Activated T-cell treated with anti-CD3 and anti-CD28 coated beads, Interleukin-2, amount 50 U/mL, for 24 hours (primary cell): Measurements from ENCODE around the gene LRFN2.

Experiments used
- DNase-seq: peaks from one replicate; pipeline ENCODE4 v3.0.0-alpha.2; 2020
- H3K27ac Mint-ChIP-seq: 2 replicates; pipeline ENCODE4 v1.8.0; 2020; ENCODE audit warnings: mild to moderate bottlenecking, mixed read lengths
- H3K27me3 Mint-ChIP-seq: 2 replicates; pipeline ENCODE4 v1.8.0; 2020; ENCODE audit warnings: mixed read lengths
- H3K36me3 Mint-ChIP-seq: 2 replicates; pipeline ENCODE4 v1.8.0; 2020; ENCODE audit warnings: low read depth, mixed read lengths
- H3K4me1 Mint-ChIP-seq: 2 replicates; pipeline ENCODE4 v1.8.0; 2020; ENCODE audit warnings: low read depth, mixed read lengths
- H3K4me3 Mint-ChIP-seq: 2 replicates; pipeline ENCODE4 v1.8.0; 2020; ENCODE audit warnings: mild to moderate bottlenecking, moderate library complexity, mixed read lengths
- H3K9me3 Mint-ChIP-seq: 2 replicates; pipeline ENCODE4 v1.8.0; 2020; ENCODE audit warnings: mixed read lengths

LRFN2 gene

DNA sequence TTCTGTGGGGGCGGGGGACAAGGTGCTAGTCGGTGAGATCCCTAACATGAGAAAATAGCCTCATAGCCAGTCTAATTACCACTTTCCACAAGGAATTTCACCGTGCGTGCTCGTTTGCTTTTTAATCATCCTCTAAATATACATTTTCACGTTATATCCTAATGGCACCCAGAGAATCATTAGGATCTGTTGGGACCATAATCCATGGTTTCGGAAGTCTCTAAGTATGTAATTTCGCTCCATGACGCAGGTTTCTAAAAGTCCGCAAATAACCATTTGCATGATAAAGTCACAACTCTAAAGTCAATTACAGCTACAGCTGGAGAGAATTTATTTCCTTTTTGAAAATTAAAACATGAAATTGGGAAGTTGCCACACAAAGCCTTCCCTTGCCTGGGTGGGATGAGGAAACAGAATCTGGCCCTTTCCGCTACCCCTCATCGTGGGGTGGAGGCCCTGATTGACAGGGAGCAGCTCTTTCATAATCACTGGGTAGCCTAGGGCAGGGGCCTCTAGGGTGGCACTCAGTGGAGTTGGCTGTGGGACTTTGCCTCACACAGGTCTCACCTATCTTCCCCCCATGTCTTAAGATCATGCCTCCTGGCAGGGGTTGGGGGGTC lies 81.9 kb downstream of the LRFN2 start:
- Mint-ChIP-seq H3K4me3 (no peak overlapping the region), H3K9me3 (no peaks in the 10 kb centered on the region), H3K27me3 (no peaks in the 10 kb centered on the region)

DNA sequence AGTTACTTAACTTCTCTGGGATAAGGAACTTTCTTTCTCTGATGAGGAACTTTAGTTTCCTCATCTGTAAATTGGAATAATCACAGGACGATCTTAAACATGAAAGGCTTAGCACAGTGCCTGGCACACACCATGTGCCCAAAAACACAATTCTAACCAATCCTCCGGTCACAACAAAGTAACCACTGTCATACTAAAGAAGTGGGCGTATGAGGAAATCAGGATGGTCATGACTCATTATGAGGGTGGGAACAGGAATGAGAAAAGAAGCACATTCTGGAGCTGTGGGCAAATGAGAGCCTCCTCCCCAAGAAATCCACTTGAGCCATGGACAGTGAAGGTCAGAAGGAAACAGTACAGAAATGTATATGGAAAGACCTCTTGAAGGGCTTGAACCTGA lies 82.9 kb downstream of the LRFN2 start:
- H3K9me3 Mint-ChIP-seq, result no peaks in the 10 kb centered on the region
- no peak for DNase-seq
- no peaks in the 10 kb centered on the region for H3K27me3 Mint-ChIP-seq
- no peak overlapping the region for H3K4me3 Mint-ChIP-seq
- H3K27ac Mint-ChIP-seq, result no peak overlapping the region
- H3K4me1 Mint-ChIP-seq, result no peaks in the 10 kb centered on the region
- H3K36me3 Mint-ChIP-seq, result no peaks in the 10 kb centered on the region

More for the DNA sequence above, 81.9 kb downstream of the LRFN2 start:
- no peak overlapping the region for H3K27ac Mint-ChIP-seq
- H3K36me3 Mint-ChIP-seq, result no peaks in the 10 kb centered on the region
- DNase-seq, result no peak
- no peaks in the 10 kb centered on the region for H3K4me1 Mint-ChIP-seq

DNA sequence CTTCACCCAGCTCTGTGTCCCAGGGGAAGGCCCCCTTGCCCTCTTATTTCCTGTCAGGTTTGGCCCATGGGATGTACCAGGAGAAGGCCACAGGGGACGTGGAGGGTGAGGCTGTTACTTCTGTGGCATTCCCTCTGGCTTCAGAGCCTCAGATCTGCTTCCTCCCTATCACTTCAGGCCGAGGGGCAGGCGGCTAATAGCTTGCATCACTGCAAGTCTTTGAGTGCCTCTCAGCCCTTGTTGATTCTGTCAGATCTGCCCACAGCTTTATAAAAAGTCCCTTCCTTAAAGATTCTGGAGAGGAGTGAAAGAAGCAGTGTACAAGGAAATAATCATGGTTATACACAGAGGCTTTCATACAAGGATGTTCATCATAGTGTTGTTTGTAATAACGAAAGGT lies 86.9 kb downstream of the LRFN2 start:
- H3K4me1 Mint-ChIP-seq, result no peaks in the 10 kb centered on the region
- no peaks in the 10 kb centered on the region for H3K9me3 Mint-ChIP-seq
- no peak overlapping the region for H3K27ac Mint-ChIP-seq
- no peak overlapping the region for H3K4me3 Mint-ChIP-seq
- no peaks in the 10 kb centered on the region for H3K36me3 Mint-ChIP-seq
- no peak for DNase-seq
- peaks cover 5% of the 10 kb centered on the region for H3K27me3 Mint-ChIP-seq

DNA sequence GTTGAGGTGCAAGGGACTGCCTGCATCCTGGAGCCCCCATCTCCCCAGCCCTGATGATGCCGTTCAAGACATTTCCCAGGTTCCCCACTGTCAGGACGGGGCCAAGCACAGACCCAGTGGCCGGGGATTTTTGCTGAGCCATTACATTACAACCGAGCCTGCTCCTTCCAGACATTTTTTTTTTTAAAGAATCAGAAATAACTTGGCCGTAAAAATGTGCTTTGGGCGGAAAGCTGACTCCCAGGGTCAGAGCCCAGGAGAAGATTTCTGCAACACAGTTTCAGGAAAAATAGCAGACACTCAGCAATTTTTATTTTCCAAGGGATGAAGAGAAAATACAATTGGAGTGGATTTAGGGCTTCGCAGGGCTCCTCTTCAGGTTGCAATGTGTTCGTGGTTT lies 87.9 kb downstream of the LRFN2 start:
- H3K27ac Mint-ChIP-seq, result no peak overlapping the region
- no peak overlapping the region for H3K4me3 Mint-ChIP-seq
- no peak for DNase-seq
- peaks cover 5% of the 10 kb centered on the region for H3K27me3 Mint-ChIP-seq
- H3K4me1 Mint-ChIP-seq, result no peaks in the 10 kb centered on the region
- no peaks in the 10 kb centered on the region for H3K9me3 Mint-ChIP-seq
- H3K36me3 Mint-ChIP-seq, result no peaks in the 10 kb centered on the region

DNA sequence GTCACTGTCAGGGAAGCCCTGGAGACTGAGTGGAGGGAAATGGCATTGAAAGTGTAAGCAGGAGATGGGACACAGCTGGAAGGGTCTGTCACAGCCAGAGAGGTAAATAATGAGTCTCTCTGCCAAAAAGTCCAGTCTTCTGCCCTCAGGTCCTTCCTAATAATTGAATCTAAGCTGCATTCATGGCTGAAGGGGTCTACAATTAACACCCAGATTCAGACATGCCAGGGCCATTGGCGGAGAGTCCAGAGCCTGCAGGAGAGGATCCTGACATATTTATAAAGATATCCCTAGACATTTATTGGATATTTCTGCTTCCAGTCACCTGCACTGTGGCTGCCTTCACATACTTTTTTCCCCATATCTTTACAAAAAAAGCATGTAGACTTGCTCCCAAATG lies 89.0 kb downstream of the LRFN2 start:
- no peaks in the 10 kb centered on the region for H3K9me3 Mint-ChIP-seq
- no peak overlapping the region for H3K4me3 Mint-ChIP-seq
- no peaks in the 10 kb centered on the region for H3K36me3 Mint-ChIP-seq
- H3K4me1 Mint-ChIP-seq, result no peaks in the 10 kb centered on the region
- H3K27me3 Mint-ChIP-seq, result peaks cover 8% of the 10 kb centered on the region
- no peak overlapping the region for H3K27ac Mint-ChIP-seq
- no peak for DNase-seq

DNA sequence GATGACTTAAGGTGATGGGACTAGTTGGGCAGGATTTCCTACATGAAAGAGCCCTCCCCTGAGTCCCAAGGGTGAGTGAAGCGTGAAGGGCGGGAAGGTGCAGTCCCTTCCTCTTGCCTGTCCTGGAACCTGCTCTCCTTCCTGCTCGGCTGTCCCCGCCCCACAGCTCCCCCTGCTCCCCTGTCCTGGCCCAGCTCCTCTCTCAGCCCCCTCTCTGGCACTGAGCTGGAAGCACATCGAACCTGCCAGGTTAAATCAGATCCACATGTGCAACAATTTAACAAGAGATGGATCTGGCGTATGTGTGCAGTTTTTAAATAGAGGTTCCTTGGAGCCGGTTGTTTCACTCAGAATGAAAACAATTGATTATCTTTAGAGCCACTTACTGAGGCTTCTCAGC lies 95.0 kb downstream of the LRFN2 start:
- Mint-ChIP-seq H3K27me3 (peaks cover 4% of the 10 kb centered on the region), H3K4me3 (no peak overlapping the region), H3K4me1 (no peaks in the 10 kb centered on the region), H3K36me3 (no peaks in the 10 kb centered on the region), H3K9me3 (no peaks in the 10 kb centered on the region), H3K27ac (no peak overlapping the region)
- no peak for DNase-seq

DNA sequence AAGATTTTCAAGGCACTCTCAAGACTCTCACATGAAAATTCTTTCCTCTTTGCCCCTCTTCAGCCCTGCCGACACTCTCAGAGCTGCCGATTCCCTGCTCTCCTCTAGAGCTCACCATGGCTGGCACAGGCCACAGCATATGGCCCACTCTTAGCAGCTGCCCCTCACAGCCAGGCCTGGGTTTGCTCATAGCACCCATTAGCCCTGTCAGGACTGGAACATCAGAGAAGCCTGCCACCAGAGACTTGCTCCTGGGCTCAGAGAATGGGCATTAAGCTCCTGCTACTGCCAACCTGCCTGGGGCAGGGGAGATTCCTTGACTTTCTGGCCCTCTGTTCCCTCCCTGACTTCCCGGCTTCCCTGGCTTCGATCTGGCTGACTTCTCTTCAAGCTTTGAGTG lies 96.7 kb downstream of the LRFN2 start:
- no peak overlapping the region for H3K4me3 Mint-ChIP-seq
- peaks cover 4% of the 10 kb centered on the region for H3K27me3 Mint-ChIP-seq
- H3K4me1 Mint-ChIP-seq, result no peaks in the 10 kb centered on the region
- no peak overlapping the region for H3K27ac Mint-ChIP-seq
- no peak for DNase-seq
- H3K9me3 Mint-ChIP-seq, result no peaks in the 10 kb centered on the region
- H3K36me3 Mint-ChIP-seq, result no peaks in the 10 kb centered on the region

DNA sequence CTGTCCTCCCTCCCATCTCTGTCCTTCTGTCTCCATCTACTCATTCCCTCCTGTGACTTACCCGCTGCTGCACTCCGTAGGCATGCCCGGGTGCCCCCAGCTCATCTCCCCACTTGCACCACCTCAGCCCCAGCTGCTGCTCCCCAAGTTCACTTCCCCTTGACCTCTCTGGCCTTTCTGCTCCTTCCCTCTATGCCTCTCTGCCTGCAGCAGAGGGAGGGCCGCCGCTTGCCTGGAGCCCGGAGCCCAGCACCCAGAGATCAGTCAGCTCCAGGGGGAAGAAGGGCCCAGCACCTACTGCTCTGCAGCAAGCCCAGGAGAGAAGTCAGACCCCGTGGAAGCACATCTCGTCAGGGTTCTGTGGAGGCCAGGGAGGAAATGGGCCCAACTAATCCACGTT lies 97.4 kb downstream of the LRFN2 start:
- no peaks in the 10 kb centered on the region for H3K36me3 Mint-ChIP-seq
- no peak overlapping the region for H3K4me3 Mint-ChIP-seq
- DNase-seq, result no peak
- H3K9me3 Mint-ChIP-seq, result no peaks in the 10 kb centered on the region
- H3K27ac Mint-ChIP-seq, result no peak overlapping the region
- H3K4me1 Mint-ChIP-seq, result no peaks in the 10 kb centered on the region
- peaks cover 4% of the 10 kb centered on the region for H3K27me3 Mint-ChIP-seq

DNA sequence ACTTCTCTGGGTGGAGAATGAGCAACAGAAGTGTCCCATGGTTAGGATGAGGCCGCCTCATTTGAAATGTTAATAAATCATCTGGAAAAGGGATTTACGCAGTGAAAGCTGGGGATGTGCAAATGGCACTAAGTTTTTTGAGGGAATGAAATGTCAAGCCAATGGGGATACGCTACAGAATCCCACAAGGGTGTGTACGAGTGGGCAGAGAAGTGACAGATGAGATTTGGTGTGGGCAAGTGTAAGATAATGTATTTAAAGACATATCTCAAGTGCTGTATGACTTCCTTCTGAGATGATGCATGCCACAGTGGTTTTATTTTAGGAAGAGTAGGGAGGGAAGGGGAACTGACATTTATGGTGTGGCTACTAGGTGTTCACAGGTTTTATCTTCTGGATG lies 100.6 kb downstream of the LRFN2 start:
- Mint-ChIP-seq H3K4me1 (peaks cover 2% of the 10 kb centered on the region), H3K27ac (no peak overlapping the region), H3K27me3 (no peaks in the 10 kb centered on the region)

DNA sequence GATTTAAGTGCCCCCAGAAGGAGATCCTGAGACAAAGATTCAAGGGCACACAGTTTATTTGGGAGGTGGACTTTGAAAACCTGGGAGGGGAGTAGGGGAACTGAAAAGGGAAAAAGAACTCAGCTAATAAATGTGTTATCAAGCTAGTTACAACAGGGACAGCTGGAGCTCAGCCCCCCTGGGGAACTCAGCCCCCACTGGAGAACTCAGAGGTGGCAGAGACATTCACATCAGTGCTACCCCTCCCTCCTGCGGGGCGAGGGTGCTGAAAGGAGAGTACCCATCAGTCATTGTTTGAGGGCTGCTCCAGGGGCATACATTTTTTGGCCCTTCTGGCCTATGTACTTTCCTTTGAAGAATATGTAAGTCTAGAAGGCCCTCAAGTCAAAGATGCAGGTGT lies 101.4 kb downstream of the LRFN2 start:
- H3K4me3 Mint-ChIP-seq, result no peak overlapping the region
- no peak overlapping the region for H3K27ac Mint-ChIP-seq
- no peaks in the 10 kb centered on the region for H3K27me3 Mint-ChIP-seq

More for the DNA sequence above, 100.6 kb downstream of the LRFN2 start:
- DNase-seq, result no peak
- Mint-ChIP-seq H3K4me3 (no peak overlapping the region), H3K36me3 (no peaks in the 10 kb centered on the region), H3K9me3 (no peaks in the 10 kb centered on the region)

DNA sequence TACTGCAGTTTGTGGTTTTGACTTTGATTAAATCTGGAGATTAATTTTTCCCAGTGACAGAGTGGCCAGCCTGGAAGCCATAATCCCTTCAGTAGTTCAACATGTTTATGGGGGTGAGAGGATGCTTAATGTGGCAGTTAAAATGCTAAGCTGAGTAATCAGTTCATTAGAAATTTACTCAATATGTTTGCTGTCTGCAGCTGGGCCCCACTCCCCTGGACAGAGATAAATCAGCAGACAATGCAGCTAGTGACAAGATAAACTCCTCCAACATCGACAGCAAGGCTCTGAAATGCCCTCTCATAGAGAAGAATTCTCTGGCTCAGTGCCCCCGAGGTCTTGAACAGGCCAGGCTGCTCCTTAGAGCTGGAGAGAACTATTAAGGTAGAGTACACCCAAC lies 101.9 kb downstream of the LRFN2 start:
- H3K4me1 Mint-ChIP-seq, result peaks cover 2% of the 10 kb centered on the region
- H3K27me3 Mint-ChIP-seq, result no peaks in the 10 kb centered on the region
- H3K9me3 Mint-ChIP-seq, result no peaks in the 10 kb centered on the region
- DNase-seq, result no peak
- no peaks in the 10 kb centered on the region for H3K36me3 Mint-ChIP-seq
- H3K4me3 Mint-ChIP-seq, result no peak overlapping the region
- no peak overlapping the region for H3K27ac Mint-ChIP-seq

More for the DNA sequence above, 101.4 kb downstream of the LRFN2 start:
- no peak for DNase-seq
- Mint-ChIP-seq H3K4me1 (peaks cover 2% of the 10 kb centered on the region), H3K9me3 (no peaks in the 10 kb centered on the region), H3K36me3 (no peaks in the 10 kb centered on the region)

DNA sequence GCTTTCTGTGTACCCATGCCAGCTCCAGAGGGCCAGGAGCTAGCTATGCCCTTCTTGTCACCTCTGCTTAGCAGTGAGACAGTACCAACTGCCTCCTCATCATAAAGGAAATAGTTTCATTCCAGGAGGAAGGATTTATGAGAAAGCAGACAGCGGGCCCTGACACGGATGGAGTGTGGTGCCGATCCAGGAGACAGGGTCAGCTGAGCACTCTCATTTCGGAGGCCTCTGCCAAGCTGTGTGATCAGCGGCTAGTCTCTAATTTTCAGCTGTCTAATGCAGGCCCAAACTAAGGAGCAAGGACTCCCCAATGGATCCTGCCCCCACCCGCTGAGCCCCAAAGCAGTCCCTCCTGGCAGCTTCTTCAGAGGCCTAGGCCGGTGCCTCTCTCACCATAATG lies 103.1 kb downstream of the LRFN2 start:
- H3K36me3 Mint-ChIP-seq, result no peaks in the 10 kb centered on the region
- peaks cover 2% of the 10 kb centered on the region for H3K4me1 Mint-ChIP-seq
- H3K4me3 Mint-ChIP-seq, result no peak overlapping the region
- H3K27me3 Mint-ChIP-seq, result no peaks in the 10 kb centered on the region
- no peak overlapping the region for H3K27ac Mint-ChIP-seq
- H3K9me3 Mint-ChIP-seq, result no peaks in the 10 kb centered on the region
- DNase-seq, result no peak

DNA sequence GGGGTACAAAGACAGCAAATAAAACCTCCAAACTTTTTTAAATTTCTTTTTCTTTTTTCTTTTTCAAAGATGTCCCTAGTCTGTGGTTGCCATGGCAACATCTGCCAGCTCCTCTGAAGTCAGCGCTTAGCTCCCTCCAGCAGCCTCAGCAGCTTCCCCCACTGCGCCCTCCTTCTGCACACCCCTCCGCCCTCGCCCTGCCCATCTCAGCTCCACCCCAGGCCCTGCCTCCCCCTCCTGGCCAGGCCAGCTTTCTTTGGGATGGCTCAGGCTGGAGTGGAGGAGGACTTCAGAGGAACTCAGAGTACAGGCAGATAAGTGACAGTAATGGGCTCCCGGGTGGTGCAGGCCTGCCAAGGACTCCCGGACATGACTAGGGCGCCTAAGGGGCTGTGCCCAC lies 104.6 kb downstream of the LRFN2 start:
- Mint-ChIP-seq H3K4me1 (peaks cover 12% of the 10 kb centered on the region), H3K36me3 (no peaks in the 10 kb centered on the region), H3K27ac (no peak overlapping the region), H3K4me3 (no peak overlapping the region), H3K9me3 (no peaks in the 10 kb centered on the region), H3K27me3 (peaks cover 5% of the 10 kb centered on the region)
- DNase-seq, result no peak

DNA sequence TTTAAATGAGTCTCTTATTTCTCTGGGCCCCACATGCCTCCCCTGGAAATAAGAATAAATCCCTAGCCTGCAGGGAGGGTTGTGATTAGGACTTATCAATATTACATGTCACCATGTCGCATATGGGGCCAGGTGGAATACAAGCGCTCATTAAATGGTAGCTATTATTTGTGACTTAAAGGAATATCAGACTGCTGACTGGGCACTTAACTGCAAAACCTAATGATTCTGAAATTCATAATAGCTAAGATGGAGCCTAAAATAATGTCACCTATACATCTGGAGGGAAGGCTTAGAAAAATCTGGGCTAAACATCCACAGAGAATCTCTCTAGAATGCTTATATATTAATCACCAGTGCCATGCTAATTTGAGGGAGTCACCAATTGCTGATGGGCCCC lies 106.5 kb downstream of the LRFN2 start:
- no peak overlapping the region for H3K27ac Mint-ChIP-seq
- H3K4me1 Mint-ChIP-seq, result peaks cover 15% of the 10 kb centered on the region
- H3K27me3 Mint-ChIP-seq, result peaks cover 5% of the 10 kb centered on the region
- H3K36me3 Mint-ChIP-seq, result no peaks in the 10 kb centered on the region
- no peak overlapping the region for H3K4me3 Mint-ChIP-seq
- no peak for DNase-seq
- H3K9me3 Mint-ChIP-seq, result no peaks in the 10 kb centered on the region

DNA sequence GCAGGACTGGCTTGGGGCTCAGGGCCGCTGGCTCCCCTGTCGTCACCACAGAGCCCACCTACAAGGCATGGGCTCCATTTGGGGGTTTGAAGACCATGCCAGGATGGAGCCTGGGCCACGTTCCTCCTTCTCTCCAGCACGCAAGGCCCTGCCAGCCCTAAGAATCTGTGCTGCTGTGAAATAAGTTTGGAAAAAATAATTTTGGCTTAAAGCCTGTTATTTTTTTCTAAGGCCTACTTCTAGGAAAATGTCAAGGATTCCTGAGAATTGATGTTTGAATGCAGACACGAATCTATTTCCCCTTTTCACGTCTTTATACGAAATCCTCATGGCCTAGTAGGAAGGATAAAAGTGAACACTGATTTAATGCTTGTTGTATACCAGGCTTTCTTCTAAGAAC lies 107.5 kb downstream of the LRFN2 start:
- H3K27ac Mint-ChIP-seq, result no peak overlapping the region
- peaks cover 15% of the 10 kb centered on the region for H3K4me1 Mint-ChIP-seq
- no peak overlapping the region for H3K4me3 Mint-ChIP-seq
- no peaks in the 10 kb centered on the region for H3K9me3 Mint-ChIP-seq
- peaks cover 5% of the 10 kb centered on the region for H3K27me3 Mint-ChIP-seq
- no peak for DNase-seq
- no peaks in the 10 kb centered on the region for H3K36me3 Mint-ChIP-seq
